GM23248 (cell line): ENCODE results near the gene MBD2.

Source experiments
- EZH2 ChIP-seq: fragments of 200-600 bp; sonication (generic); IDR thresholded peaks from 2 replicates; pipeline ENCODE4 v1.6.1; 2018; ENCODE audit warnings: antibody characterized with exemption, mild to moderate bottlenecking; ENCODE audit not compliant: insufficient read depth, poor library complexity, severe bottlenecking
- EZH2phosphoT487 ChIP-seq: fragments of 200-600 bp; sonication (generic); IDR thresholded peaks from 2 replicates; pipeline ENCODE4 v1.6.1; 2018; ENCODE audit warnings: antibody characterized with exemption, moderate library complexity, mild to moderate bottlenecking, low read depth; ENCODE audit not compliant: insufficient read depth

DNA sequence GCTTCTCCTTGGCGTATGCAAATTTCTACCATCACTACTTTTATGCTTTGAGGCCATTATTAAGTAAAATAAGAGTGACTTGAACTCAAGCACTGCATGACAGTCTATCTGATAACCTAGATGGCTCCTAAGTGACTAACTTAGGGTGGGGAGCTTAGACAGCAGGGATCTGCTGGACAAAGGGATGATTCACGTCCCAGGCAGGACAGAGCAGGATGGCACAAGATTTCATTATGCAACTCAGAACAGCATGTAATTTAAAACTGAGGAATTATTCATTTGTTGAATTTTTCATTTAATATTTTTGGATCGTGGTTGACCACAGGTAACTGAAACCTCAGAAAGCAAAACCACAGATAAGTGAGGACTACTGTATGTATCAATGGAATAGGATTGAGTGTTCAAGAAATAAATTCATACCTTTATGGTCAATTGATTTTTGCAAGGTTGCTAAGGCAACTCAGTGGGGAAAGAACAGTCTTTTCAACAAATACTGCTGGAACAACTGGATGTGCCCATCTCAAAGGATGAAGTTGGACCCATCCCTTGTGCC lies 115.3 kb downstream of the MBD2 start:
- TF ChIP-seq EZH2 = no peak
- no peak for TF ChIP-seq EZH2phosphoT487
